Astrocyte (in vitro differentiated cells and primary cell): ENCODE results near the gene RAB3IL1. TPM values are rescaled to one million over a fixed set of nuclear protein-coding genes. Genes with fewer than 3 reads are reported as not detected.
A peak's percentile ranks its signal among the peaks of the same experiment; 100 is the strongest.

Experiments
- DNase-seq: peaks from one replicate; pipeline ENCODE4 v3.0.0-alpha.2; 2010; ENCODE audit warnings: low read depth
- FAIRE-seq: peaks from 2 replicates; lab custom pipeline; 2011; peaks lifted over from hg19 to GRCh38; lab: Jason Lieb, UNC
- H2AFZ ChIP-seq: 2 replicates; pipeline ENCODE4 v1.6.0; 2012; ENCODE audit warnings: low read depth, low read length, inconsistent platforms
- H3K27ac ChIP-seq: 2 replicates; pipeline ENCODE4 v1.5.1; 2011; ENCODE audit warnings: low read depth, low read length, inconsistent platforms
- H3K27me3 ChIP-seq: 2 replicates; pipeline ENCODE4 v1.6.0; 2011; ENCODE audit warnings: low read length, inconsistent platforms; ENCODE audit not compliant: insufficient read depth
- H3K36me3 ChIP-seq: 2 replicates; pipeline ENCODE4 v1.5.1; 2011; ENCODE audit warnings: low read length, inconsistent platforms; ENCODE audit not compliant: insufficient read depth
- H3K4me1 ChIP-seq: 2 replicates; pipeline ENCODE4 v1.5.1; 2011; ENCODE audit warnings: low read length, inconsistent platforms; ENCODE audit not compliant: insufficient read depth
- H3K4me2 ChIP-seq: 2 replicates; pipeline ENCODE4 v1.6.0; 2012; ENCODE audit warnings: low read length, inconsistent platforms
- H3K4me3 ChIP-seq: 2 replicates; pipeline ENCODE4 v1.5.1; 2011; ENCODE audit warnings: low read depth, mild to moderate bottlenecking, low read length, inconsistent platforms; ENCODE audit not compliant: insufficient read depth
- H3K79me2 ChIP-seq: 2 replicates; pipeline ENCODE4 v1.6.0; 2012; ENCODE audit warnings: mild to moderate bottlenecking, low read length, inconsistent platforms; ENCODE audit not compliant: insufficient read depth
- H3K9ac ChIP-seq: 2 replicates; pipeline ENCODE4 v1.6.0; 2012; ENCODE audit warnings: mild to moderate bottlenecking, low read length, inconsistent platforms
- H3K9me3 ChIP-seq: 2 replicates; pipeline ENCODE4 v1.5.1; 2012; ENCODE audit warnings: low read depth, mild to moderate bottlenecking, low read length, inconsistent platforms; ENCODE audit not compliant: insufficient read depth
- H4K20me1 ChIP-seq: 2 replicates; pipeline ENCODE4 v1.6.0; 2012; ENCODE audit warnings: low read length, inconsistent platforms; ENCODE audit not compliant: insufficient read depth
- H3K27ac Mint-ChIP-seq: one replicate; pipeline ENCODE4 v1.8.0; 2021; ENCODE audit warnings: mild to moderate bottlenecking, mixed read lengths; ENCODE audit not compliant: unreplicated experiment
- H3K27me3 Mint-ChIP-seq: one replicate; pipeline ENCODE4 v1.8.0; 2021; ENCODE audit warnings: low read depth, mixed read lengths; ENCODE audit not compliant: unreplicated experiment
- H3K36me3 Mint-ChIP-seq: one replicate; pipeline ENCODE4 v1.8.0; 2021; ENCODE audit warnings: low read depth, mixed read lengths; ENCODE audit not compliant: unreplicated experiment
- H3K4me1 Mint-ChIP-seq: one replicate; pipeline ENCODE4 v1.8.0; 2021; ENCODE audit warnings: low read depth, mixed read lengths; ENCODE audit not compliant: unreplicated experiment
- H3K4me3 Mint-ChIP-seq: one replicate; pipeline ENCODE4 v1.8.0; 2021; ENCODE audit warnings: mild to moderate bottlenecking, moderate library complexity, mixed read lengths; ENCODE audit not compliant: unreplicated experiment
- H3K9me3 Mint-ChIP-seq: one replicate; pipeline ENCODE4 v1.8.0; 2021; ENCODE audit warnings: mild to moderate bottlenecking, mixed read lengths; ENCODE audit not compliant: unreplicated experiment
- CTCF ChIP-seq: IDR thresholded peaks from 2 replicates; pipeline ENCODE4 v1.5.1; 2011; ENCODE audit warnings: low read depth, mild to moderate bottlenecking, inconsistent platforms, low read length, moderate library complexity; ENCODE audit not compliant: insufficient read depth
- EZH2 ChIP-seq: IDR thresholded peaks from 2 replicates; pipeline ENCODE4 v1.6.1; 2012; ENCODE audit warnings: mild to moderate bottlenecking, low read length, inconsistent platforms; ENCODE audit not compliant: insufficient read depth
- total RNA-seq: library from RNA; stranded (reverse); gene quantifications from 2 replicates; pipeline ENCODE4 v1.2.1, GENCODE V29; 2021

RAB3IL1 gene
- total RNA-seq, 1 donor from 2014 or later, result 0.91 TPM

- Histone ChIP-seq H3K27ac (no peak overlapping the region), H3K79me2 (no peaks in the 10 kb centered on the region), H3K4me1 (no peaks in the 10 kb centered on the region), H3K9ac (no peak overlapping the region), H3K36me3 (no peaks in the 10 kb centered on the region), H4K20me1 (no peaks in the 10 kb centered on the region), H2AFZ (no peak overlapping the region), H3K4me2 (no peak overlapping the region), H3K4me3 (no peak overlapping the region), H3K9me3 (no peaks in the 10 kb centered on the region), H3K27me3 (no peaks in the 10 kb centered on the region)
- TF ChIP-seq CTCF, result no peak
- TF ChIP-seq EZH2, result no peak
- Mint-ChIP-seq H3K4me3 (no peak overlapping the region), H3K4me1 (no peaks in the 10 kb centered on the region), H3K27ac (no peak overlapping the region), H3K36me3 (peaks cover 3% of the 10 kb centered on the region), H3K9me3 (no peaks in the 10 kb centered on the region), H3K27me3 (peaks cover 29% of the 10 kb centered on the region)
- DNase-seq (no peak), FAIRE-seq (no peak)
These were observed 16.0 kb downstream of the RAB3IL1 start for GRCh38 chr11:61901397-61901796.

GRCh38 chr11:61900251-61900650 is 17.1 kb downstream of the RAB3IL1 start:
- no peaks in the 10 kb centered on the region for H3K9me3 ChIP-seq
- DNase-seq (no peak), FAIRE-seq (no peak)
- no peak overlapping the region for H2AFZ ChIP-seq
- Mint-ChIP-seq H3K27me3 (peaks cover 29% of the 10 kb centered on the region), H3K36me3 (peaks cover 3% of the 10 kb centered on the region), H3K27ac (no peak overlapping the region), H3K4me3 (no peak overlapping the region), H3K4me1 (no peaks in the 10 kb centered on the region), H3K9me3 (no peaks in the 10 kb centered on the region)
- no peaks in the 10 kb centered on the region for H3K27me3 ChIP-seq
- no peak overlapping the region for H3K4me3 ChIP-seq
- H3K4me2 ChIP-seq, result no peak overlapping the region
- no peaks in the 10 kb centered on the region for H3K36me3 ChIP-seq
- H4K20me1 ChIP-seq, result no peaks in the 10 kb centered on the region
- no peak overlapping the region for H3K27ac ChIP-seq
- no peaks in the 10 kb centered on the region for H3K79me2 ChIP-seq
- no peak for TF ChIP-seq EZH2
- no peak for TF ChIP-seq CTCF
- H3K4me1 ChIP-seq, result no peaks in the 10 kb centered on the region
- no peak overlapping the region for H3K9ac ChIP-seq

GRCh38 chr11:61899146-61899841 is 18.1 kb downstream of the RAB3IL1 start:
- Histone ChIP-seq H3K9me3 (no peaks in the 10 kb centered on the region), H3K9ac (no peak overlapping the region), H3K4me3 (no peak overlapping the region), H3K36me3 (no peaks in the 10 kb centered on the region), H2AFZ (no peak overlapping the region), H3K4me2 (no peak overlapping the region), H3K79me2 (no peaks in the 10 kb centered on the region), H3K27me3 (no peaks in the 10 kb centered on the region), H3K4me1 (no peaks in the 10 kb centered on the region), H4K20me1 (no peaks in the 10 kb centered on the region), H3K27ac (no peak overlapping the region)
- no peak overlapping the region for H3K27ac Mint-ChIP-seq
- TF ChIP-seq CTCF (peak; percentile 94), EZH2 (no peak)
- no peak overlapping the region for H3K4me3 Mint-ChIP-seq
- H3K27me3 Mint-ChIP-seq, result peaks cover 26% of the 10 kb centered on the region
- H3K9me3 Mint-ChIP-seq, result no peaks in the 10 kb centered on the region
- FAIRE-seq (no peak), DNase-seq (peak; percentile 29)
- peaks cover 3% of the 10 kb centered on the region for H3K36me3 Mint-ChIP-seq
- no peaks in the 10 kb centered on the region for H3K4me1 Mint-ChIP-seq
